Ectodermal cell (in vitro differentiated cells): ENCODE results near the gene PCYT1B.
"Not testable (repeated sequence)": the region's sequence is repeated elsewhere in the genome, so short reads cannot be mapped to it uniquely, and the experiment has no call there.

Experiments used
- H3K27ac ChIP-seq: 2 replicates; pipeline ENCODE4 v1.7.0; 2013; ENCODE audit warnings: mild to moderate bottlenecking, low read depth, low read length; ENCODE audit not compliant: insufficient read depth, poor library complexity, severe bottlenecking
- H3K27me3 ChIP-seq: 2 replicates; pipeline ENCODE4 v1.7.0; 2013; ENCODE audit warnings: mild to moderate bottlenecking, low read length; ENCODE audit not compliant: insufficient read depth, control insufficient read depth, poor library complexity, severe bottlenecking
- H3K36me3 ChIP-seq: one replicate; pipeline ENCODE4 v1.7.0; 2013; ENCODE audit warnings: low read length; ENCODE audit not compliant: control insufficient read depth, insufficient read depth
- H3K4me1 ChIP-seq: one replicate; pipeline ENCODE4 v1.7.0; 2013; ENCODE audit warnings: low read length; ENCODE audit not compliant: control insufficient read depth, insufficient read depth
- H3K4me3 ChIP-seq: 2 replicates; pipeline ENCODE4 v1.7.0; 2013; ENCODE audit warnings: low read depth, low read length, control low read depth; ENCODE audit not compliant: insufficient read depth
- H3K9me3 ChIP-seq: 2 replicates; pipeline ENCODE4 v1.7.0; 2013; ENCODE audit warnings: mild to moderate bottlenecking, low read length, moderate library complexity; ENCODE audit not compliant: control insufficient read depth
- WGBS, 2 experiments: methylation state at CpG; one replicate each; pipeline ENCODE4 v1.1.7; 2013; ENCODE audit warnings: missing lambda C conversion rate in 2 of 2; 5-methylcytosine and 5-hydroxymethylcytosine counted together

The PCYT1B gene

GRCh38 chrX:24672701-24673190, 25.6 kb upstream of the PCYT1B start:
- Histone ChIP-seq H3K4me1 (peaks cover 9% of the 10 kb centered on the region), H3K9me3 (no peaks in the 10 kb centered on the region), H3K4me3 (no peak overlapping the region), H3K27me3 (no peaks in the 10 kb centered on the region), H3K27ac (peak overlapping the region; percentile 65), H3K36me3 (no peaks in the 10 kb centered on the region)
- WGBS, 2 experiments = 15 to 21% methylated on average over 7 to 10 of the region's 11 CpGs

- no peak overlapping the region for H3K27ac ChIP-seq
- peaks cover 5% of the 10 kb centered on the region for H3K4me1 ChIP-seq
- H3K4me3 ChIP-seq = no peak overlapping the region
- H3K9me3 ChIP-seq = no peaks in the 10 kb centered on the region
- WGBS, 2 experiments = 76 to 85% methylated on average over 3 of the region's 3 CpGs
- no peaks in the 10 kb centered on the region for H3K36me3 ChIP-seq
- H3K27me3 ChIP-seq = no peaks in the 10 kb centered on the region
Observed at GRCh38 chrX:24668111-24668510, 21.0 kb upstream of the PCYT1B start.

- H3K36me3 ChIP-seq = no peaks in the 10 kb centered on the region
- WGBS, 2 experiments = 91 to 96% methylated on average over 4 of the region's 4 CpGs
- H3K27ac ChIP-seq = no peak overlapping the region
- H3K27me3 ChIP-seq = no peaks in the 10 kb centered on the region
- H3K9me3 ChIP-seq = no peaks in the 10 kb centered on the region
- peaks cover 4% of the 10 kb centered on the region for H3K4me1 ChIP-seq
- no peak overlapping the region for H3K4me3 ChIP-seq
Observed at GRCh38 chrX:24662352-24662751, 15.2 kb upstream of the PCYT1B start.

- no peak overlapping the region for H3K4me3 ChIP-seq
- no peaks in the 10 kb centered on the region for H3K36me3 ChIP-seq
Observed at GRCh38 chrX:24661292-24661691, 14.1 kb upstream of the PCYT1B start.

GRCh38 chrX:24659646-24660045, 12.5 kb upstream of the PCYT1B start:
- Histone ChIP-seq H3K4me1 (peaks cover 4% of the 10 kb centered on the region), H3K9me3 (no peaks in the 10 kb centered on the region), H3K27me3 (no peaks in the 10 kb centered on the region), H3K4me3 (no peak overlapping the region), H3K36me3 (no peaks in the 10 kb centered on the region), H3K27ac (no peak overlapping the region)
- 80 to 91% methylated on average over 3 of the region's 3 CpGs for WGBS, 2 experiments

More at GRCh38 chrX:24661292-24661691, 14.1 kb upstream of the PCYT1B start:
- Histone ChIP-seq H3K9me3 (no peaks in the 10 kb centered on the region), H3K27me3 (no peaks in the 10 kb centered on the region), H3K4me1 (peaks cover 4% of the 10 kb centered on the region), H3K27ac (no peak overlapping the region)

- Histone ChIP-seq H3K4me1 (peaks cover 4% of the 10 kb centered on the region), H3K27ac (no peak overlapping the region), H3K36me3 (no peaks in the 10 kb centered on the region), H3K4me3 (no peak overlapping the region), H3K27me3 (no peaks in the 10 kb centered on the region), H3K9me3 (no peaks in the 10 kb centered on the region)
- WGBS, 2 experiments = 100% methylated on average over 1 of the region's 1 CpG; no CpG with 5 or more reads in 1 of the 2 experiments
Observed at GRCh38 chrX:24659106-24659505, 12.0 kb upstream of the PCYT1B start.

GRCh38 chrX:24658421-24658820, 11.3 kb upstream of the PCYT1B start:
- no peaks in the 10 kb centered on the region for H3K36me3 ChIP-seq
- peaks cover 4% of the 10 kb centered on the region for H3K4me1 ChIP-seq
- H3K9me3 ChIP-seq = no peaks in the 10 kb centered on the region
- peak overlapping the region; percentile 26 for H3K27ac ChIP-seq
- no peak overlapping the region for H3K4me3 ChIP-seq
- no peaks in the 10 kb centered on the region for H3K27me3 ChIP-seq

GRCh38 chrX:24657671-24658386, 10.7 kb upstream of the PCYT1B start:
- no peaks in the 10 kb centered on the region for H3K36me3 ChIP-seq
- H3K4me1 ChIP-seq = peaks cover 4% of the 10 kb centered on the region
- H3K27me3 ChIP-seq = no peaks in the 10 kb centered on the region
- no peak overlapping the region for H3K4me3 ChIP-seq
- H3K9me3 ChIP-seq = no peaks in the 10 kb centered on the region
- 38 to 51% methylated on average over 3 to 5 of the region's 6 CpGs for WGBS, 2 experiments
- peak overlapping the region; percentile 26 for H3K27ac ChIP-seq

- not testable (repeated sequence) for H3K9me3 ChIP-seq
- 78 to 81% methylated on average over 8 to 9 of the region's 9 CpGs for WGBS, 2 experiments
Observed at GRCh38 chrX:24655679-24656078, 8.5 kb upstream of the PCYT1B start.

GRCh38 chrX:24651783-24652182, 4.6 kb upstream of the PCYT1B start:
- H3K9me3 ChIP-seq = no peaks in the 10 kb centered on the region
- H3K36me3 ChIP-seq = no peaks in the 10 kb centered on the region
- no peak overlapping the region for H3K4me3 ChIP-seq
- no peaks in the 10 kb centered on the region for H3K27me3 ChIP-seq
- H3K27ac ChIP-seq = no peak overlapping the region
- H3K4me1 ChIP-seq = no peaks in the 10 kb centered on the region
- 78 to 99% methylated on average over 1 to 2 of the region's 2 CpGs for WGBS, 2 experiments

More at GRCh38 chrX:24655679-24656078, 8.5 kb upstream of the PCYT1B start:
- H3K4me1 ChIP-seq, H3K4me3 ChIP-seq, H3K36me3 ChIP-seq, H3K27me3 ChIP-seq, H3K27ac ChIP-seq: not testable (repeated sequence)
